ENCODE measurements around the gene VEGFB.
A peak's percentile ranks its signal among the peaks of the same experiment; 100 is the strongest.

Gene VEGFB, protein sequence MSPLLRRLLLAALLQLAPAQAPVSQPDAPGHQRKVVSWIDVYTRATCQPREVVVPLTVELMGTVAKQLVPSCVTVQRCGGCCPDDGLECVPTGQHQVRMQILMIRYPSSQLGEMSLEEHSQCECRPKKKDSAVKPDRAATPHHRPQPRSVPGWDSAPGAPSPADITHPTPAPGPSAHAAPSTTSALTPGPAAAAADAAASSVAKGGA

GRCh38 chr11:64233913-64234586 is at the start of gene VEGFB:
Gene VEGFB (plus strand): TSS chr11:64234584. CDS start chr11:64234834, 250 bp downstream.
- TF ChIP-seq CTCF (IDR thresholded peaks at IDR 0.05; ENCODE audit: low read depth, low read length), result no peak
- peak within 1 kb of the TSS; percentile 51 for H3K4me3 ChIP-seq (ENCODE audit: low read depth, low read length)
- peak; percentile 39 for DNase-seq (ENCODE audit: low read depth, low spot score)
- in situ Hi-C loops (cut with HindIII; ENCODE audit: low sequenced_read_pairs), result no loop called here

DNA sequence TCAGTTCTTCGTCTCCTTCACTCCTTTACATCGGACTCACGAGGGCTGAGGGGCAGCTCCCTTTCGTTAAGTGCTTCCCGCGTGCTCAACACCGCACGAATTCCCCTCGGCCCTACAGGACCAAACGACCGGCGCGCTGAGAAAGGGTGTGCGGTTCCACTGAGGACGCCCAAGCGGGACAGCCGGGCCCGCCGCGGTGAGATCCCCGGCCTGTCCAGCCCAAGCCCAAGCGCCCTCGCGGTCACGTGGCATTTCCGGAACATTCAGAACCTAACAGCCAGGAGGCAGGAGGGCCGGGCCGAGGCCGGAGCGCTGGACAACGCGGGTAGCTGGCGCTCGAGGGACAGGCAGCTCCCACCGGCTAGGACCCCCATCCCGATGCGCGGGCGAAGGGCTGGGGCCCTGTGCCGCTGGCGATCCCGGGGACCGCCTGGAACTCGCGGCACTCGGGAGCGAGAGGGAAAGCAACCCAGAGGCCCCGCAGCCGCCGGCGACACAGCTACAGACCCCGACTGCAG is 49.1 kb upstream of the VEGFB start:
- in situ Hi-C loops (cut with HindIII; ENCODE audit: low sequenced_read_pairs), result no loop called here
- TF ChIP-seq CTCF (IDR thresholded peaks at IDR 0.05; ENCODE audit: low read depth, low read length), result no peak
- peak; percentile 86 for DNase-seq (ENCODE audit: low read depth, low spot score)
- peak overlapping the region; percentile 63 for H3K4me3 ChIP-seq (ENCODE audit: low read depth, low read length)

GRCh38 chr11:64185693-64186491 is 48.5 kb upstream of the VEGFB start, which contains the start of gene STIP1:
Gene STIP1 (plus strand): TSS chr11:64186171. CDS start chr11:64186262, 91 bp downstream.
- peak within 1 kb of the TSS; percentile 63 for H3K4me3 ChIP-seq (ENCODE audit: low read depth, low read length)
- TF ChIP-seq CTCF (IDR thresholded peaks at IDR 0.05; ENCODE audit: low read depth, low read length), result peak; percentile 40
- DNase-seq (ENCODE audit: low read depth, low spot score), result peak; percentile 100
- in situ Hi-C loops (cut with HindIII; ENCODE audit: low sequenced_read_pairs), result no loop called here

GRCh38 chr11:64186492-64187165 is 47.8 kb upstream of the VEGFB start:
- no peak overlapping the region for H3K4me3 ChIP-seq (ENCODE audit: low read depth, low read length)
- in situ Hi-C loops (cut with HindIII; ENCODE audit: low sequenced_read_pairs), result no loop called here
- no peak for DNase-seq (ENCODE audit: low read depth, low spot score)
- no peak for TF ChIP-seq CTCF (IDR thresholded peaks at IDR 0.05; ENCODE audit: low read depth, low read length)

DNA sequence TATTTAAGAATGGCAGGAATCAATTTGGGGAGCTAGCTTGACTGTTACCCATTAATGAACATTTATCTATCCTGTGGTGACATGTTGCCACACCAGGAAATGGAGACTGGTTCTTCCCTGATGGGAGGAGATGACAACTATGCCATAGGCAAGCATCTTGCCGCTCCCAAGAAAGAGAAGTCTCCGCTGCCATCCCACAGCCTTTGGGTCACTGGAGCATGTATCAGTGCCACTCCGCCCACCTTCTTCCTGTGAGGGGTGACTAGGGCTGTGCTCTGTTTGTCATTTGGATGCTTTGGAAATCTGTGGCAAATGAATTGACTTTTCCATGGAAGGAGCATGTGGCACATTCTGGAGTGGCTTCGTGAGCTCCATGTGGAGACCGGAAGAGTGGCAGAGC is 42.0 kb upstream of the VEGFB start:
- TF ChIP-seq CTCF (IDR thresholded peaks at IDR 0.05; ENCODE audit: low read depth, low read length), result no peak
- in situ Hi-C loops (cut with HindIII; ENCODE audit: low sequenced_read_pairs), result no loop called here
- no peak overlapping the region for H3K4me3 ChIP-seq (ENCODE audit: low read depth, low read length)
- no peak for DNase-seq (ENCODE audit: low read depth, low spot score)

- no peak for DNase-seq (ENCODE audit: low read depth, low spot score)
- in situ Hi-C loops (cut with HindIII; ENCODE audit: low sequenced_read_pairs), result no loop called here
- no peak for TF ChIP-seq CTCF (IDR thresholded peaks at IDR 0.05; ENCODE audit: low read depth, low read length)
- H3K4me3 ChIP-seq (ENCODE audit: low read depth, low read length), result no peak overlapping the region
Measured at GRCh38 chr11:64196626-64197025, 37.8 kb upstream of the VEGFB start.

Measured in astrocyte of the spinal cord (primary cell).